Thymus (tissue), 11 donors: ENCODE data around the gene AFAP1. TPM values are rescaled to one million over a fixed set of nuclear protein-coding genes. Genes with fewer than 3 reads are reported as not detected.
A peak's percentile ranks its signal among the peaks of the same experiment; 100 is the strongest.

Experiments
- DNase-seq, 9 donors: peaks; one replicate each; pipeline ENCODE4 v3.0.0-alpha.2; 2013; ENCODE audit warnings: low spot score in 9 of 9, low read depth in 6 of 9, missing footprints in 1 of 9
- H3K27ac ChIP-seq, 2 donors: one replicate each; pipeline ENCODE4 v1.5.1; 2013; ENCODE audit warnings: control low read depth in 1 of 2, low read depth in 1 of 2, low read length in 1 of 2, mild to moderate bottlenecking in 1 of 2, moderate library complexity in 1 of 2
- H3K27me3 ChIP-seq, 2 donors: one replicate each; pipeline ENCODE4 v1.5.1; 2013; ENCODE audit warnings: low read length in 1 of 2; ENCODE audit not compliant: control insufficient read depth in 2 of 2, insufficient read depth in 1 of 2
- H3K36me3 ChIP-seq, 2 donors: one replicate each; pipeline ENCODE4 v1.5.1; 2013; ENCODE audit warnings: low read length in 1 of 2, mild to moderate bottlenecking in 1 of 2, moderate library complexity in 1 of 2; ENCODE audit not compliant: control insufficient read depth in 2 of 2, insufficient read depth in 2 of 2
- H3K4me1 ChIP-seq, 2 donors: one replicate each; pipeline ENCODE4 v1.5.1; 2013; ENCODE audit warnings: low read length in 2 of 2; ENCODE audit not compliant: control insufficient read depth in 2 of 2, insufficient read depth in 2 of 2
- H3K4me3 ChIP-seq, 2 donors: one replicate each; pipeline ENCODE4 v1.5.1; 2013; ENCODE audit warnings: low read length in 2 of 2, control low read depth in 1 of 2, mild to moderate bottlenecking in 1 of 2
- H3K9me3 ChIP-seq, 2 donors: one replicate each; pipeline ENCODE4 v1.5.1; 2013; ENCODE audit warnings: low read length in 1 of 2, mild to moderate bottlenecking in 1 of 2; ENCODE audit not compliant: control insufficient read depth in 2 of 2, insufficient read depth in 1 of 2
- WGBS: extraction: QIAGEN DNeasy Blood & Tissue Kit; methylation state at CpG from one replicate; pipeline ENCODE4 v1.1.7; 2013; 5-methylcytosine and 5-hydroxymethylcytosine counted together
- polyA plus RNA-seq: library from polyadenylated mRNA; stranded (reverse); fragments of 200-250 nt; gene quantifications from one replicate; pipeline ENCODE4 v1.2.3, GENCODE V29; 2013
- total RNA-seq: library from RNA; stranded (reverse); fragments of 120-200 nt; gene quantifications from one replicate; pipeline ENCODE4 v1.2.4, GENCODE V29; 2013
- donor health status: healthy.

Gene AFAP1
- total and polyA plus RNA-seq, 2 donors = 3.2 to 4.5 TPM

GRCh38 chr4:7867701-7868435 lies 71.8 kb downstream of the AFAP1 start:
- no peak overlapping the region for H3K4me3 ChIP-seq
- DNase-seq = no peak
- WGBS = 90% methylated on average over 8 of the region's 8 CpGs
- no peaks in the 10 kb centered on the region for H3K27me3 ChIP-seq
- H3K4me1 ChIP-seq = no peaks in the 10 kb centered on the region
- H3K27ac ChIP-seq = no peak overlapping the region
- H3K9me3 ChIP-seq = no peaks in the 10 kb centered on the region
- no peaks in the 10 kb centered on the region for H3K36me3 ChIP-seq

DNA sequence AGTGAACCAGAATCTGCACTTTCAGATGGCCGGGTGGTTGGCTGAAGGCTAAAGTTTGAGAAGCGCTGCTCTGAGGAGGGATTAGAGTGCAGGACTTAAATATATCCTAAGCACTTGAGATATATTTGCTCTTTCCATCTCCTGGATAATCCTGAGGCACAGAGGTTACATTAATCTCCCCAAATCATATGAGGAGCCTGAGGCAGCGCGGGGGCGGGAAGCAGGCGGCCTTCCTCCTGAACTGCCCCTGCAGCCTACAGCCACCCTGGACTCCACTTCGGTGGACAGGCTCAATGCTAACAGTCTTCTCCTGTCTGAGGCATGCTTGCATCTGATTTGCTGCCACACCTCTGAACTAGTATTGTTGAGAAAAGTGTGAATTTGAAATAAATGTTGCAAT lies 72.5 kb downstream of the AFAP1 start:
- H3K36me3 ChIP-seq = no peaks in the 10 kb centered on the region
- no peaks in the 10 kb centered on the region for H3K9me3 ChIP-seq
- H3K27ac ChIP-seq = no peak overlapping the region
- no peak for DNase-seq
- no peaks in the 10 kb centered on the region for H3K4me1 ChIP-seq
- 92% methylated on average over 7 of the region's 7 CpGs for WGBS
- H3K4me3 ChIP-seq = no peak overlapping the region
- H3K27me3 ChIP-seq = no peaks in the 10 kb centered on the region

DNA sequence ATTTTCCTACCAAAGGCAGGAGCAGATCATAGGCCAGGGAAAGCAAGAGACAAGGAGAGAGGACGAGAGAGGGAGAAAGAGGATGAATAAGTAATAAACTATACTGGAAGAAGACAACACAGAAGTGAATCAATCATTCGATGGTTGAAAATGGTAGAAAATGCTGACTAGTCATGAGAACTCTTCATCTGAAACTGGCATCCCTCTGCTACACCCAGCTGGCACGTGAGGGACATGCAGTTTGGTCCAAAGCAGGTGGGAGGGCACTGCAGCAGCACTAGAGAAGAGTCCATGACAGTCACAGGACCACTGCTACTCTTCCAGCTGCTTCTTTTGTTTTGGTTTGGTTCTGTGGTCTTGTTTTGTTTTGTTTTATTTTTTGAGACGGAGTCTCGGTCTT lies 74.1 kb downstream of the AFAP1 start:
- Histone ChIP-seq H3K4me3 (no peak overlapping the region), H3K36me3 (no peaks in the 10 kb centered on the region), H3K27me3 (no peaks in the 10 kb centered on the region), H3K9me3 (no peaks in the 10 kb centered on the region), H3K4me1 (no peaks in the 10 kb centered on the region), H3K27ac (no peak overlapping the region)
- DNase-seq = no peak
- 92% methylated on average over 5 of the region's 5 CpGs for WGBS

- WGBS = 95% methylated on average over 2 of the region's 2 CpGs
- Histone ChIP-seq H3K4me3 (no peak overlapping the region), H3K36me3 (no peaks in the 10 kb centered on the region), H3K9me3 (no peaks in the 10 kb centered on the region), H3K27me3 (no peaks in the 10 kb centered on the region), H3K27ac (no peak overlapping the region), H3K4me1 (no peaks in the 10 kb centered on the region)
- DNase-seq = no peak
These were observed 75.0 kb downstream of the AFAP1 start for GRCh38 chr4:7864685-7865084.

- H3K9me3 ChIP-seq = no peaks in the 10 kb centered on the region
- H3K4me1 ChIP-seq = no peaks in the 10 kb centered on the region
- DNase-seq = peak in 8 of 9 donors; percentile 8 to 81 (median 62)
- no peak overlapping the region for H3K4me3 ChIP-seq
- no peaks in the 10 kb centered on the region for H3K36me3 ChIP-seq
- H3K27ac ChIP-seq = peak overlapping the region in 1 of 2 donors; percentile 1
- H3K27me3 ChIP-seq = no peaks in the 10 kb centered on the region
- WGBS = 95% methylated on average over 4 of the region's 4 CpGs
These were observed 75.6 kb downstream of the AFAP1 start for GRCh38 chr4:7863911-7864681.

- DNase-seq = no peak
- H3K9me3 ChIP-seq = no peaks in the 10 kb centered on the region
- no peaks in the 10 kb centered on the region for H3K36me3 ChIP-seq
- WGBS = 89% methylated on average over 16 of the region's 16 CpGs
- H3K27ac ChIP-seq = no peak overlapping the region
- no peaks in the 10 kb centered on the region for H3K27me3 ChIP-seq
- no peak overlapping the region for H3K4me3 ChIP-seq
- H3K4me1 ChIP-seq = no peaks in the 10 kb centered on the region
These were observed 77.0 kb downstream of the AFAP1 start for GRCh38 chr4:7862561-7863192.

- 81% methylated on average over 6 of the region's 6 CpGs for WGBS
- Histone ChIP-seq H3K4me1 (no peaks in the 10 kb centered on the region), H3K27ac (no peak overlapping the region), H3K9me3 (no peaks in the 10 kb centered on the region), H3K36me3 (no peaks in the 10 kb centered on the region), H3K27me3 (no peaks in the 10 kb centered on the region), H3K4me3 (no peak overlapping the region)
- DNase-seq = no peak
These were observed 78.2 kb downstream of the AFAP1 start for GRCh38 chr4:7861440-7861881.

- Histone ChIP-seq H3K9me3 (no peaks in the 10 kb centered on the region), H3K4me1 (no peaks in the 10 kb centered on the region), H3K27me3 (no peaks in the 10 kb centered on the region), H3K36me3 (no peaks in the 10 kb centered on the region), H3K4me3 (no peak overlapping the region), H3K27ac (no peak overlapping the region)
- 92% methylated on average over 19 of the region's 19 CpGs for WGBS
- no peak for DNase-seq
These were observed 79.0 kb downstream of the AFAP1 start for GRCh38 chr4:7860600-7861163.

- DNase-seq = no peak
- H3K4me1 ChIP-seq = no peaks in the 10 kb centered on the region
- H3K36me3 ChIP-seq = no peaks in the 10 kb centered on the region
- H3K4me3 ChIP-seq = no peak overlapping the region
- no peaks in the 10 kb centered on the region for H3K9me3 ChIP-seq
- 76% methylated on average over 4 of the region's 4 CpGs for WGBS
- no peak overlapping the region for H3K27ac ChIP-seq
- no peaks in the 10 kb centered on the region for H3K27me3 ChIP-seq
These were observed 80.3 kb downstream of the AFAP1 start for GRCh38 chr4:7859326-7859725.
